Suprapubic skin (tissue), 4 donors: ENCODE measurements around the gene CHAC1.

ENCODE experiments used
- POLR2A ChIP-seq, 2 donors: fragments of 450-650 bp; IDR thresholded peaks; one replicate each; pipeline ENCODE4 v1.6.1; 2017; ENCODE audit warnings: antibody characterized with exemption in 2 of 2, mild to moderate bottlenecking in 2 of 2, moderate library complexity in 2 of 2
- POLR2AphosphoS5 ChIP-seq, 3 donors: sonication (generic); formaldehyde crosslinking; IDR thresholded peaks; one replicate each; pipeline ENCODE4 v1.6.1; 2017; ENCODE audit warnings: antibody characterized with exemption in 3 of 3
- TF ChIP-seq, protein P1 (sequence below), 2 donors: fragments of 200-600 bp in 1 of 2; fragments of 450-650 bp in 1 of 2; sonication (generic) in 1 of 2; IDR thresholded peaks; one replicate each; pipeline ENCODE4 v1.5.1; 2016 to 2019; ENCODE audit warnings: antibody characterized with exemption in 2 of 2, mild to moderate bottlenecking in 1 of 2, moderate library complexity in 1 of 2

DNA sequence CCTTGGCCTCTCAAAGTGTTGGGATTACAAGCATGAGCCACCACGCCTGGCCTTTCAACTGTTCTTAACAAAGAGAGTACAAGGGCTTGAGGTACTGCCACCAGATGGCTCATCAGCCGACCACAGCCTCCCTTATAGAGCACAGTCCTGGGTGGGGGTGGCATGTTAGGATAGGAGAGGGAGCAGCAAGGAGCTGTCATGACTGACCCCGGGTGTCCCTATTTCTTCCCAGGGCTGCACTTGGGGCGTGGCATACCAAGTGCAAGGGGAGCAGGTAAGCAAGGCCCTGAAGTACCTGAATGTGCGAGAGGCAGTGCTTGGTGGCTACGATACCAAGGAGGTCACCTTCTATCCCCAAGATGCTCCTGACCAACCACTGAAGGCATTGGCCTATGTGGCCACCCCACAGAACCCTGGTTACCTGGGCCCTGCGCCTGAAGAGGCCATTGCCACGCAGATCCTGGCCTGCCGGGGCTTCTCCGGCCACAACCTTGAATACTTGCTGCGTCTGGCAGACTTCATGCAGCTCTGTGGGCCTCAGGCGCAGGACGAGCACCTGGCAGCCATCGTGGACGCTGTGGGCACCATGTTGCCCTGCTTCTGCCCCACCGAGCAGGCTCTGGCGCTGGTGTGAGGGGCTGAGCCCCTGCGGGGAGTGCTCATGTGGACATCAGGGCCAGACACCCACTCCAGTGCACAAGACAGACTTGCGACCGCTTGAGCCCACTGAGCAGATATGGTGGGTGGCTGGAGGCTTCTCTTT, 2.1 kb downstream of the CHAC1 start:
- TF ChIP-seq, protein P1, sequence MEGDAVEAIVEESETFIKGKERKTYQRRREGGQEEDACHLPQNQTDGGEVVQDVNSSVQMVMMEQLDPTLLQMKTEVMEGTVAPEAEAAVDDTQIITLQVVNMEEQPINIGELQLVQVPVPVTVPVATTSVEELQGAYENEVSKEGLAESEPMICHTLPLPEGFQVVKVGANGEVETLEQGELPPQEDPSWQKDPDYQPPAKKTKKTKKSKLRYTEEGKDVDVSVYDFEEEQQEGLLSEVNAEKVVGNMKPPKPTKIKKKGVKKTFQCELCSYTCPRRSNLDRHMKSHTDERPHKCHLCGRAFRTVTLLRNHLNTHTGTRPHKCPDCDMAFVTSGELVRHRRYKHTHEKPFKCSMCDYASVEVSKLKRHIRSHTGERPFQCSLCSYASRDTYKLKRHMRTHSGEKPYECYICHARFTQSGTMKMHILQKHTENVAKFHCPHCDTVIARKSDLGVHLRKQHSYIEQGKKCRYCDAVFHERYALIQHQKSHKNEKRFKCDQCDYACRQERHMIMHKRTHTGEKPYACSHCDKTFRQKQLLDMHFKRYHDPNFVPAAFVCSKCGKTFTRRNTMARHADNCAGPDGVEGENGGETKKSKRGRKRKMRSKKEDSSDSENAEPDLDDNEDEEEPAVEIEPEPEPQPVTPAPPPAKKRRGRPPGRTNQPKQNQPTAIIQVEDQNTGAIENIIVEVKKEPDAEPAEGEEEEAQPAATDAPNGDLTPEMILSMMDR (IDR thresholded peaks at IDR 0.05): no peak
- TF ChIP-seq POLR2AphosphoS5 (IDR thresholded peaks at IDR 0.05) (no peak), POLR2A (IDR thresholded peaks at IDR 0.05) (no peak)
